ENCODE measurements around the gene RPS6KL1.

Gene RPS6KL1

DNA sequence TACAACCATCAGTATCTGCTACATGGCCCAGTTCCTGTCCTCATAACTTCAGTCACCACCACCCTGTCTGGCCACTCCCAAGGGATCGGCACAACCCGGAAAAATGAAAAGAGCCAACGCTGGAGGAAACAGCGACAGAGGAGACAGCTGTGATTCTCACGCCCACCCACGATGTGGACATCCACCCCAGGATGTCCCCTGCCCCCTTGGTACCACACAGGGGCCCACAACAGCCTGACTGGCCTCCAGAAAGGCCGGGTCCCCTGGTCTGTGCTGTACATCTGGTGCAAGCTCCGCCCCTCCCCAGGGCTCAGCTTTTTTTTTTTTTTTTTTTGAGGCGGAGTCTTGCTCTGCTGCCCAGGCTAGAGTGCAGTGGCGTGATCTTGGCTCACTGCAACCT, 12.5 kb downstream of the RPS6KL1 start:
- no peak for DNase-seq (ENCODE audit: low read depth)
- no peak overlapping the region for H3K4me3 ChIP-seq (ENCODE audit: low read depth, low read length)
- TF ChIP-seq, protein P1, sequence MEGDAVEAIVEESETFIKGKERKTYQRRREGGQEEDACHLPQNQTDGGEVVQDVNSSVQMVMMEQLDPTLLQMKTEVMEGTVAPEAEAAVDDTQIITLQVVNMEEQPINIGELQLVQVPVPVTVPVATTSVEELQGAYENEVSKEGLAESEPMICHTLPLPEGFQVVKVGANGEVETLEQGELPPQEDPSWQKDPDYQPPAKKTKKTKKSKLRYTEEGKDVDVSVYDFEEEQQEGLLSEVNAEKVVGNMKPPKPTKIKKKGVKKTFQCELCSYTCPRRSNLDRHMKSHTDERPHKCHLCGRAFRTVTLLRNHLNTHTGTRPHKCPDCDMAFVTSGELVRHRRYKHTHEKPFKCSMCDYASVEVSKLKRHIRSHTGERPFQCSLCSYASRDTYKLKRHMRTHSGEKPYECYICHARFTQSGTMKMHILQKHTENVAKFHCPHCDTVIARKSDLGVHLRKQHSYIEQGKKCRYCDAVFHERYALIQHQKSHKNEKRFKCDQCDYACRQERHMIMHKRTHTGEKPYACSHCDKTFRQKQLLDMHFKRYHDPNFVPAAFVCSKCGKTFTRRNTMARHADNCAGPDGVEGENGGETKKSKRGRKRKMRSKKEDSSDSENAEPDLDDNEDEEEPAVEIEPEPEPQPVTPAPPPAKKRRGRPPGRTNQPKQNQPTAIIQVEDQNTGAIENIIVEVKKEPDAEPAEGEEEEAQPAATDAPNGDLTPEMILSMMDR (IDR thresholded peaks at IDR 0.05; ENCODE audit: low read depth, low read length, missing control alignments), result no peak
- in situ Hi-C loops (cut with HindIII; ENCODE audit: low sequenced_read_pairs), result loop anchor here (25.0 kb wide), 1 partner anchor 177 kb away; no protein-coding TSS in a partner anchor

DNA sequence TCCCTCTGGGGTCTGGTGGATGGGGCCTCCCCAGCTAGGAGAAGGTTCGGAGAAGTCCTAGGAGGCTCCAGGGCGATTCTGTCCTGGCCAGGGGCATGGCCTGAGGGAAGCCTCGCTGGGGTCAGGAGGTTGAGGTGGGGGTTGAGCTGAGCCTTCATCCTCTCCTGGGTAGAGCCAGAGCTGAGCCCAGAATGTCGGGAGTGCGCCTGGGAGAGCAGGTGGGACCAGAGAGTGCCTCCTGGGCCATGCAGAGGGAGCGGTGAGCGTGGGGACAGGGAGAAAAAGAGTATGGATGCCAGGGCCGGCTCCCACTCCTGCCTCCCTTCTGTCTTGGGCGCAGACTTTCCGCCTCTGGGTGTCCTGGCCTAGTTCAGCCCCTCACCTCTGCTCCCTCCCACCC, 13.1 kb downstream of the RPS6KL1 start:
- H3K4me3 ChIP-seq (ENCODE audit: low read depth, low read length), result no peak overlapping the region
- in situ Hi-C loops (cut with HindIII; ENCODE audit: low sequenced_read_pairs), result loop anchor here (25.0 kb wide), 1 partner anchor 177 kb away; no protein-coding TSS in a partner anchor
- no peak for DNase-seq (ENCODE audit: low read depth)
- TF ChIP-seq, protein P1 (IDR thresholded peaks at IDR 0.05; ENCODE audit: low read depth, low read length, missing control alignments), result no peak

DNA sequence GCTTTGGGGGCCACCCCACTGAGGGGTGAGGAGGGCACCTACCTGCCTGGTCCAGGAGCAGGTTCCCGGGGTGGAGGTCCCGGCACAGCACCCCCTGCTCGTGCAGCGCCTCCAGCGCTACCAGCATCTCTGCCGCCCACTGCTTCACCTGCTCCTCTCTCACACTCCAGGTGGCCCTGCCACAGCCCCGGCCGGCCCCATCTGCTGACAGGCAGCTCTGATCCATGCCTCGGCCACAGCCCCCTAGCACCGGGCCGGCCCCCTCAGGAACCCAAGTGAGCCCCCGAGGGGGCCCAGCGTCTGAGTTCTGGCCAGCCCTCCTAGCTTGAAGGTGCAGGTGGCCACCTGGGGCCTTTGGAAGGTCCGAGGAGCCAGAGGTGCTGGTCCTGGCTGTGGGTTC, 13.6 kb downstream of the RPS6KL1 start:
- TF ChIP-seq, protein P1 (IDR thresholded peaks at IDR 0.05; ENCODE audit: low read depth, low read length, missing control alignments), result no peak
- DNase-seq (ENCODE audit: low read depth), result no peak
- in situ Hi-C loops (cut with HindIII; ENCODE audit: low sequenced_read_pairs), result loop anchor here (25.0 kb wide), 1 partner anchor 178 kb away; no protein-coding TSS in a partner anchor
- no peak overlapping the region for H3K4me3 ChIP-seq (ENCODE audit: low read depth, low read length)

DNA sequence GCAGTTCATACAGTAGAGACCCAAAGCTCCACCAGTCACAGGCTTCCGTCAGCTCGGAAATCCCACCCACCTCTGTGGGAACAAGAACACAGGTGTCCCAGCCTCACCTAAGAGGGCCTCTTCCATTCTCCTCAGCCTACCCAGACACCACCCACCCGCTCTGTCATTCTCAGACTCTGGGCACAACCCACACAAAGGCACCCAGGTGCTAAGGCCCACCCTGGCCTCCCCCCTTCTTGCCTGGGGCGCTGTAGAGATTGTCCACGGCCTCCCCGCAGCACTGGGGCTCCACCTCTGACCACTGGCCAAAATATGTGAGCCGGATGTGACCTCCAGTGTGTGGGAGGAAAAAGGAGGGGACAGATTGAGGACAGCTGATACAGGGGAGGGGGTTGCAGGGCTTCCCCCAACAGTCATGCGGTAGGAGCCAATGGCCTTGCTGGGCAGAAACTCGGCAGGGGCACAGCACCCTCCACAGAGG, 14.2 kb downstream of the RPS6KL1 start:
- no peak for DNase-seq (ENCODE audit: low read depth)
- H3K4me3 ChIP-seq (ENCODE audit: low read depth, low read length), result no peak overlapping the region
- TF ChIP-seq, protein P1 (IDR thresholded peaks at IDR 0.05; ENCODE audit: low read depth, low read length, missing control alignments), result no peak
- in situ Hi-C loops (cut with HindIII; ENCODE audit: low sequenced_read_pairs), result loop anchor here (25.0 kb wide), 1 partner anchor 178 kb away; no protein-coding TSS in a partner anchor

DNA sequence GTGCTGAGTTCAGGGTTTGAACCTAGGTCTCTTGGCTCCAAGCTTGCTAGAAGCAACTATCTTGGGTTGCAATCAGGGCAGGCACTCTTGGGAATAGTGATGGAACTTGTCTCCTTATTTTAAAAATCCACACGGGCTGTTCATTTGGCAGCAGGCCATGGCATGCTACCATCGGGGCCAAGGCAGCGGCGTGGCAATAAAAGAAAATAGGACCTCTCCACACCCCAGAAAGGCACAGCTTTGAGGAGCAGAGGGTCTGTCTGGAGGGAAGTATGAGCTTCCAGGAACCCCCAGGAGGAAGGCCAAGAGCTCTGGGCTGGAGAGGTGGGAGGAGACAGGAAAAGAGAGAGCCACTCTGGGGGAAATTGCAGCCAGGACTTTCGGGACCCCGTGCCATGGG, 15.3 kb downstream of the RPS6KL1 start:
- no peak overlapping the region for H3K4me3 ChIP-seq (ENCODE audit: low read depth, low read length)
- no peak for DNase-seq (ENCODE audit: low read depth)
- TF ChIP-seq, protein P1 (IDR thresholded peaks at IDR 0.05; ENCODE audit: low read depth, low read length, missing control alignments), result no peak
- in situ Hi-C loops (cut with HindIII; ENCODE audit: low sequenced_read_pairs), result loop anchor here (25.0 kb wide), 1 partner anchor 180 kb away; no protein-coding TSS in a partner anchor

DNA sequence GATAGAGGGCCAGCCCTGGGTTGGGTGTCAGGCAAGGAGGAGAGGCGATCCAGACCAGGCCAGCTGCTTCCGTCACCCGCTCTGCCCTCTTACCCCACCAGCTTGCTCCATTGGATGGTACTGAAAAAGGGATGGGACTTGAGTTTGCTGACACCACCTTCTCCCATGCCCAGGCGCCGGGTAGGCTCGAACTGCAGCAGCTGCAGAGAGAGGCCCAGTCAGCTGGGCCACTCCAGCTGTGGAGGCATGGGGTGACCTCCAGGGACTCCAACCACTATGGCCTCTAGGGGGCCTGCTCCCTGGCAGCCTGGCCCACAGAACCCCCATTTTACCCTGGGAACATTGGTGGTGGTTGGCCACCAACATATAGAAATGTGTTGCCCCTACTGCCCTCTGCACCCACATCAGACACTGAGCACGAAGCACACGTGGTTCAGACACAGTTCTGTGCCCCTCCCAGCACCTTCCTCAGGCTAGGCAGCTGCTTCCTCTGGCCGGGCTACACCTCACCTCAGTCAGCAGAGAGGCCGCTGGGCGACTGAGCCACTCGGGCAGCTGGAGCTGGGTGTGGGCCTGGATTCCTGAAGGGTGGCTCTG, 16.0 kb downstream of the RPS6KL1 start:
- in situ Hi-C loops (cut with HindIII; ENCODE audit: low sequenced_read_pairs), result loop anchor here (25.0 kb wide), 1 partner anchor 180 kb away; no protein-coding TSS in a partner anchor

More for the DNA sequence above, 16.0 kb downstream of the RPS6KL1 start:
- DNase-seq (ENCODE audit: low read depth), result no peak
- no peak overlapping the region for H3K4me3 ChIP-seq (ENCODE audit: low read depth, low read length)
- TF ChIP-seq, protein P1 (IDR thresholded peaks at IDR 0.05; ENCODE audit: low read depth, low read length, missing control alignments), result peak; percentile 26

All from astrocyte of the cerebellum (primary cell).